Adrenal gland (tissue), 12 donors: ENCODE data around the gene FXYD5. TPM values are rescaled to one million over a fixed set of nuclear protein-coding genes. Genes with fewer than 3 reads are reported as not detected.

ENCODE experiments used
- DNase-seq, 7 donors: peaks; one replicate each; pipeline ENCODE4 v3.0.0-alpha.2; 2019 to 2020
- H3K27ac ChIP-seq, 5 donors: fragments of 200-600 bp; sonication (generic) in 4 of 5; 1 replicate in 3 of 5; 2 replicates in 2 of 5; pipeline versions ENCODE4 v1.5.1 to v1.8.0; 2016 to 2020; ENCODE audit warnings: mild to moderate bottlenecking in 1 of 5
- H3K27me3 ChIP-seq: fragments of 200-600 bp; 2 replicates; pipeline ENCODE4 v1.8.0; 2021
- H3K36me3 ChIP-seq, 2 donors: fragments of 200-600 bp; replicated peaks in 1 of 2; 1 replicate in 1 of 2; 2 replicates in 1 of 2; pipeline versions ENCODE4 v1.5.1 to v1.8.0; 2018 to 2022
- H3K4me1 ChIP-seq, 2 donors: fragments of 200-600 bp; replicated peaks in 1 of 2; 1 replicate in 1 of 2; 2 replicates in 1 of 2; pipeline versions ENCODE4 v1.5.1 to v1.8.0; 2018 to 2021
- H3K4me3 ChIP-seq, 4 donors: fragments of 200-600 bp; sonication (generic) in 3 of 4; one replicate each; pipeline ENCODE4 v1.5.1; 2016 to 2018
- H3K9me3 ChIP-seq, 3 donors: fragments of 200-600 bp; sonication (generic) in 1 of 3; replicated peaks in 1 of 3; 1 replicate in 2 of 3; 2 replicates in 1 of 3; pipeline versions ENCODE4 v1.5.1 to v1.8.0; 2016 to 2021
- POLR2A ChIP-seq, 2 donors: fragments of 450-650 bp; IDR thresholded peaks; one replicate each; pipeline ENCODE4 v1.6.1; 2017; ENCODE audit warnings: antibody characterized with exemption in 2 of 2, mild to moderate bottlenecking in 2 of 2, moderate library complexity in 1 of 2
- WGBS, 4 donors: extraction: QIAGEN DNeasy Blood & Tissue Kit in 2 of 4; methylation state at CpG; one replicate each; pipeline versions ENCODE4 v1.1.5 to v1.1.7; 2013 to 2017; 5-methylcytosine and 5-hydroxymethylcytosine counted together
- intact Hi-C, 2 donors: fragments of 100-400 bp; cut with DNase I; formaldehyde crosslinking; loops; one replicate each; pipeline versions ENCODE4 v1.14.1 to v1.15.0; 2022 to 2023
- polyA plus RNA-seq, 3 donors: library from polyadenylated mRNA; stranded (reverse); fragments of 200-250 nt in 2 of 3; fragments of 350-450 nt in 1 of 3; fragmentation: Illumina TruSeq in 1 of 3; extraction: RNeasy Lipid Tissue Mini Kit (QIAGEN cat#74804) in 1 of 3; gene quantifications; one replicate each; pipeline ENCODE4 v1.2.3, GENCODE V29; 2013 to 2014
- total RNA-seq, 9 donors: library from RNA; depleted of rRNA in 4 of 9; stranded (reverse); fragments of >200 nt in 4 of 9; fragments of 120-200 nt in 1 of 9; fragmentation: NEBNext Ultra II Directional in 1 of 9; extraction: Animal tissue kit (Norgen Biotek cat#: 25700) in 1 of 9; gene quantifications; one replicate each; pipeline versions ENCODE4 v1.1.0 to v1.2.4, GENCODE V29; 2013 to 2023
- TF ChIP-seq, protein P1 (sequence below), 6 experiments: fragments of 450-650 bp in 4 of 6; fragments of 200-600 bp in 2 of 6; sonication (generic) in 1 of 6; IDR thresholded peaks; 1 replicate in 5 of 6; 2 replicates in 1 of 6; pipeline versions ENCODE4 v1.5.1 to v1.8.0; 2016 to 2021; ENCODE audit warnings: antibody characterized with exemption in 6 of 6, mild to moderate bottlenecking in 2 of 6, moderate library complexity in 1 of 6
- donor health status: healthy with polysubstance abuse.
- donor health status: Bipolar disorder and iron deficiency.
- donor health status: DM: yes; HTN: yes; CAD: no.
- donor health status: DM: no; HTN: no; CAD: no.
- donor health status: DM: no; HTN: no; CAD: no.
- donor health status: DM: yes; HTN: yes; CAD: no.

FXYD5 gene
- total and polyA plus RNA-seq, 12 donors, result 4.2 to 123 (median 38.9) TPM

DNA sequence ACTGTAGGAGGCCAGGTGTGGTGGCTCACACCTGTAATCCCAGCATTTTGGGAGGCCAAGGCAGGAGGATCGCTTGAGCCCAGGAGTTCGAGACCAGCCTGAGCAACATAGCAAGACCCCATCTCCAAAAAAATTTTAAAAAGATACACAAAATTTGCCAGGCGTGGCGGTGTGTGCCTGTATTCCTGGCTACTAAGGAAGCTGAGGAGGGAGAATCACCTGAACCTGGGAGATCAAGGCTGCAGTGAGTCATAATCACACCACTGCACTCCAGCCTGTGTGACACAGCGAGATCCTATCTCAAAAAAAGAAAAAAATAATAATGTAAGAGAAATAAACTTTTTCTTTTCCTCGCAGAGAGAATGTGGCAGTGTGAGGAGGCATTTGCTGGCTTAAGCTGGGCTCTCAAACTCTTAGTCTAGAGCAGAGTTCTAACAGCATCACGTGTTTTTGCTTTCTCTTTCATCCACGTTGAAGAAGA lies 52.9 kb downstream of the FXYD5 start:
- intact Hi-C loops, result no loop called here
- TF ChIP-seq POLR2A (IDR thresholded peaks at IDR 0.05), result no peak
- TF ChIP-seq, protein P1, sequence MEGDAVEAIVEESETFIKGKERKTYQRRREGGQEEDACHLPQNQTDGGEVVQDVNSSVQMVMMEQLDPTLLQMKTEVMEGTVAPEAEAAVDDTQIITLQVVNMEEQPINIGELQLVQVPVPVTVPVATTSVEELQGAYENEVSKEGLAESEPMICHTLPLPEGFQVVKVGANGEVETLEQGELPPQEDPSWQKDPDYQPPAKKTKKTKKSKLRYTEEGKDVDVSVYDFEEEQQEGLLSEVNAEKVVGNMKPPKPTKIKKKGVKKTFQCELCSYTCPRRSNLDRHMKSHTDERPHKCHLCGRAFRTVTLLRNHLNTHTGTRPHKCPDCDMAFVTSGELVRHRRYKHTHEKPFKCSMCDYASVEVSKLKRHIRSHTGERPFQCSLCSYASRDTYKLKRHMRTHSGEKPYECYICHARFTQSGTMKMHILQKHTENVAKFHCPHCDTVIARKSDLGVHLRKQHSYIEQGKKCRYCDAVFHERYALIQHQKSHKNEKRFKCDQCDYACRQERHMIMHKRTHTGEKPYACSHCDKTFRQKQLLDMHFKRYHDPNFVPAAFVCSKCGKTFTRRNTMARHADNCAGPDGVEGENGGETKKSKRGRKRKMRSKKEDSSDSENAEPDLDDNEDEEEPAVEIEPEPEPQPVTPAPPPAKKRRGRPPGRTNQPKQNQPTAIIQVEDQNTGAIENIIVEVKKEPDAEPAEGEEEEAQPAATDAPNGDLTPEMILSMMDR (IDR thresholded peaks at IDR 0.05), result no peak
- no peaks in the 10 kb centered on the region for H3K36me3 ChIP-seq
- no peak overlapping the region for H3K4me3 ChIP-seq
- peaks cover 0 to 27% of the 10 kb centered on the region in 2 donors for H3K4me1 ChIP-seq
- DNase-seq, result peak in 3 of 7 donors; percentile 28 to 45 (median 37)
- no peaks in the 10 kb centered on the region for H3K9me3 ChIP-seq
- no peak overlapping the region for H3K27ac ChIP-seq
- WGBS, 4 donors, result 64 to 71% (median 67%) methylated on average over 8 of the region's 8 CpGs
- H3K27me3 ChIP-seq, result no peaks in the 10 kb centered on the region

DNA sequence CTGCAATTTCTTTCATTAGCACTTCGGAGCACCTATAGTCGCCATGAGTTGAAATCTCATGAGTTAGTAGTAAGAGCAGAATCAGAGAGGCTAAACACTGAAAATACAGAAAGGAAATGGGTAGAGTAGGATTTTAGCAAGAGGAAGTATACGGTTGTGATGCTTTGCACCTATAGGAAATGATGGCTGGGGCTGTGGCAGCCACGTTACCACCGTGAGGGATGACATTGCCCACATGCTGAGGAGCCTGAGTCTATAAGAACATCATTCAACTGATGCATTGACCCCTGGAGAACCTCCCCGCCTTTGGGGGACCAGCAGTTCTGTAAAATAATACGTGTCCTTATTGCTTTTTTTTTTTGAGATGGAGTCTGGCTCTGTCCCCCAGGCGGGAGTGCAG lies 53.6 kb downstream of the FXYD5 start:
- peak in 1 of 7 donors; percentile 27 for DNase-seq

DNA sequence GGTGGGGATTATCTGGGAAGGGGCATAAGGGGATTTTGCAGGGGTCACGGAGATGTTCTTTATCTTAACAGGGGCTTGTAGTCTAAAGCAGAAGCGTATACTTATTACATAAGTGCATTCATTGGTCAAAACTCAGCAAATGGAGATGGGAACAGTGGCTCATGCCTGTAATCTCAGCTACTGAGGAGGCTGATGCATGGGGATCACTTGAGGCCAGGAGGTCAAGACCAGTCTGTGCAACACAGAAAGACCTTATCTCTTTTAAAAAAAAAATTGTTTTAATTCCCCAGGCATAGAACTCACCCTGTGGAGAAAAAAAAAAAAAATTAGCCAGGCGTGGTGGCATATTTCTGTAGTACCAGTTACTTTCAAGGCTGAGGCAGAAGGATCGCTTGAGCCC lies 55.1 kb downstream of the FXYD5 start:
- WGBS, 4 donors, result 35 to 41% (median 38%) methylated on average over 4 of the region's 4 CpGs
- H3K4me1 ChIP-seq, result peaks cover 17 to 47% of the 10 kb centered on the region in 2 donors
- no peak overlapping the region for H3K4me3 ChIP-seq
- no peak for TF ChIP-seq POLR2A (IDR thresholded peaks at IDR 0.05)
- TF ChIP-seq, protein P1 (IDR thresholded peaks at IDR 0.05), result no peak
- intact Hi-C loops, result no loop called here
- no peaks in the 10 kb centered on the region for H3K36me3 ChIP-seq
- H3K27me3 ChIP-seq, result no peaks in the 10 kb centered on the region
- DNase-seq, result peak in 5 of 7 donors; percentile 60 to 79 (median 70)
- H3K9me3 ChIP-seq, result no peaks in the 10 kb centered on the region
- H3K27ac ChIP-seq, result peak overlapping the region in 3 of 5 donors; percentile 5 to 62 (median 36)

More for the DNA sequence above, 53.6 kb downstream of the FXYD5 start:
- no peak overlapping the region for H3K4me3 ChIP-seq
- WGBS, 4 donors, result 87 to 92% (median 89%) methylated on average over 8 of the region's 8 CpGs
- TF ChIP-seq, protein P1 (IDR thresholded peaks at IDR 0.05), result no peak
- no peak for TF ChIP-seq POLR2A (IDR thresholded peaks at IDR 0.05)
- H3K36me3 ChIP-seq, result no peaks in the 10 kb centered on the region
- peaks cover 5 to 33% of the 10 kb centered on the region in 2 donors for H3K4me1 ChIP-seq
- H3K27me3 ChIP-seq, result no peaks in the 10 kb centered on the region
- intact Hi-C loops, result no loop called here
- no peaks in the 10 kb centered on the region for H3K9me3 ChIP-seq
- no peak overlapping the region for H3K27ac ChIP-seq

DNA sequence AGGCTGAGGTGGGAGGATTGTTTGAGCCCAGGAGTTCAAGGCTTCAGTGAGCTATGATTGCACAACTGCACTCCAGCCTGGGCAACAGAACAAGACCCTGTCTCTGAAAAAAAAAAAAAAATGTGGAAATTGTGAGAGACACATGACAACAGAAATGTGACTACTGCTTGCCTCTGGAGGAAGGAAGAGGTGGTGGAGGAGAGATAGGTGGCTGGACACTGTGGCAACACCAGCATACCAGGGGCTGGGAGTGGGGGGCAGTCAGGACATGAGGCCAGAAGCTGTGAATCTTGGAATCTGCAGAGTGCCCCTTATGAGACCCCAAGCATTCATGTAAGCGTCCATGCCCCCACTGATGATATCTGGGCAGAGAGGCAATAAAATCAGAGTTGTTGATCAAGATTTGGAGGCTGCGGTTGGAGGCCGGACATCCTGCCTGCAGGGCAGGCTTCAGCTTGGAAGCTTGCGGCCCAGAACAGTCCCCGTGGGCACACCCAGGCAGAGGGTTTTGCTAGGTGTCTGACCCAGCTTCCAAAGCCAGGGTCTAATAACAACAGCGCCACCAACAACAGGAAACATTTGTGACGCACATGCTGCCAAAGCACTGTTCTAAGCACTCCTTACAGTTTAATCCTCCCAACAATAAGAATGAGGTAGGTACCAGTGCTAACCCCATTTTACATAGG lies 57.2 kb downstream of the FXYD5 start:
- peak; percentile 34 to 65 (median 50) for DNase-seq
- 66 to 88% (median 71%) methylated on average over 6 to 7 of the region's 7 CpGs for WGBS, 4 donors
- Histone ChIP-seq H3K27me3 (no peaks in the 10 kb centered on the region), H3K4me3 (no peak overlapping the region), H3K9me3 (no peaks in the 10 kb centered on the region), H3K36me3 (no peaks in the 10 kb centered on the region), H3K4me1 (peaks cover 17 to 47% of the 10 kb centered on the region in 2 donors), H3K27ac (peak overlapping the region; percentile 8 to 78 (median 33))
- intact Hi-C loops, result no loop called here
- TF ChIP-seq, protein P1 (IDR thresholded peaks at IDR 0.05), result no peak
- TF ChIP-seq POLR2A (IDR thresholded peaks at IDR 0.05), result no peak
